Esophagus muscularis mucosa (tissue), 4 donors: ENCODE results near the gene LRMDA.

ENCODE experiments used
- EP300 ChIP-seq: sonication (generic); formaldehyde crosslinking; IDR thresholded peaks from one replicate; pipeline ENCODE4 v1.6.1; 2017; ENCODE audit warnings: antibody characterized with exemption
- POLR2A ChIP-seq: fragments of 450-650 bp; IDR thresholded peaks from one replicate; pipeline ENCODE4 v1.6.1; 2017; ENCODE audit warnings: antibody characterized with exemption, moderate library complexity, mild to moderate bottlenecking, low read depth
- POLR2AphosphoS5 ChIP-seq, 2 donors: sonication (generic); formaldehyde crosslinking; IDR thresholded peaks; one replicate each; pipeline ENCODE4 v1.6.1; 2017; ENCODE audit warnings: antibody characterized with exemption in 2 of 2
- TF ChIP-seq, protein P1 (sequence below), 3 experiments: fragments of 200-600 bp in 2 of 3; fragments of 450-650 bp in 1 of 3; sonication (generic) in 2 of 3; IDR thresholded peaks; one replicate each; pipeline ENCODE4 v1.5.1; 2017 to 2019; ENCODE audit warnings: antibody characterized with exemption in 3 of 3, mild to moderate bottlenecking in 2 of 3, moderate library complexity in 1 of 3

GRCh38 chr10:75592151-75592787 lies 160.8 kb downstream of the LRMDA start:
- TF ChIP-seq POLR2AphosphoS5 (IDR thresholded peaks at IDR 0.05) (no peak), POLR2A (no peak), EP300 (no peak)
- TF ChIP-seq, protein P1, sequence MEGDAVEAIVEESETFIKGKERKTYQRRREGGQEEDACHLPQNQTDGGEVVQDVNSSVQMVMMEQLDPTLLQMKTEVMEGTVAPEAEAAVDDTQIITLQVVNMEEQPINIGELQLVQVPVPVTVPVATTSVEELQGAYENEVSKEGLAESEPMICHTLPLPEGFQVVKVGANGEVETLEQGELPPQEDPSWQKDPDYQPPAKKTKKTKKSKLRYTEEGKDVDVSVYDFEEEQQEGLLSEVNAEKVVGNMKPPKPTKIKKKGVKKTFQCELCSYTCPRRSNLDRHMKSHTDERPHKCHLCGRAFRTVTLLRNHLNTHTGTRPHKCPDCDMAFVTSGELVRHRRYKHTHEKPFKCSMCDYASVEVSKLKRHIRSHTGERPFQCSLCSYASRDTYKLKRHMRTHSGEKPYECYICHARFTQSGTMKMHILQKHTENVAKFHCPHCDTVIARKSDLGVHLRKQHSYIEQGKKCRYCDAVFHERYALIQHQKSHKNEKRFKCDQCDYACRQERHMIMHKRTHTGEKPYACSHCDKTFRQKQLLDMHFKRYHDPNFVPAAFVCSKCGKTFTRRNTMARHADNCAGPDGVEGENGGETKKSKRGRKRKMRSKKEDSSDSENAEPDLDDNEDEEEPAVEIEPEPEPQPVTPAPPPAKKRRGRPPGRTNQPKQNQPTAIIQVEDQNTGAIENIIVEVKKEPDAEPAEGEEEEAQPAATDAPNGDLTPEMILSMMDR (IDR thresholded peaks at IDR 0.05): no peak
